Measurements from ENCODE around the gene PHC2. TPM values are rescaled to one million over a fixed set of nuclear protein-coding genes. Genes with fewer than 3 reads are reported as not detected.
A peak's percentile ranks its signal among the peaks of the same experiment; 100 is the strongest.

PHC2 gene
- total RNA-seq, 1 donor from 2014 or later = 99.5 TPM

DNA sequence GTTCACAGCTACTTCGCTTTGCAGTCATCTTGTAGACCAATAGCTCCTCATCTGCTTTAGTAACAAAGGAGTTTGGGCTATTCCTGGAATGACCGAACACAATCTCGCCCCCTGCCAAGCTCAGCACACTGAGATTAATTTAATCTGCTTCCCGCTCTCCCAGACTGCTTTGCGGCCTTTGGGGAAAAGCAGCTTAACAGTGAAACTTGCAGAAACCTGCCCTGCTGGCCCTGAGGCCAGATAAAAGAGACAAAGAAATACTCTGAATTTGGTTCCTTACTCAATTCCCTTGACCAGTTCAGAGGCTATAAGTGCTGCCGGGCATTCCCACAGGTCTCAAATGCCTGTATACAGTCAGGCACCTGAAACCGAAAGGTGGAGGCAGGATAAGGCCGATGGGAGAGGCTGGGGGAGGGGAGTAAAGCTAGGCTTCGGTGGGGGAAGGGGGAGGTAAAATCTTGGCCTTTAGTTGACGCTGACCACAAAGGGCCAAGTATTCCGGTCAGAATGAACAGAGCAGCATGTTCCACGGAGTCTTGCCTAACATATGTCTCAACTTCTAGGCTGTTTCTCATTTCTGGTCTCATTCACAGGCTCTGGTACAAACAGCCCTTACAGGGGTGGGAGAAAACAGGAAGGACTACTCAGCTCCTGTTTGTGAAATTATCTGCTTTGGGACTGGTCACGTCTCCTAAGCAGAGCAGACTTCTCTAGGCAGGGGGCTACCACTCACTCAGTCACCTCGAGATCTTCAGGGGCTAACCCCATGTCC lies 92.3 kb downstream of the PHC2 start:
- no peak for DNase-seq (ENCODE audit: low spot score in 2 of 2, unreplicated experiment in 2 of 2)
- peaks cover 3% of the 10 kb centered on the region for H3K36me3 Mint-ChIP-seq
- peaks cover 63% of the 10 kb centered on the region for H3K4me1 Mint-ChIP-seq
- no peaks in the 10 kb centered on the region for H3K9me3 Mint-ChIP-seq
- H3K4me3 Mint-ChIP-seq = peak overlapping the region; percentile 4
- peak overlapping the region; percentile 90 for H3K27ac Mint-ChIP-seq
- no peaks in the 10 kb centered on the region for H3K27me3 Mint-ChIP-seq (ENCODE audit: low read depth)
- TF ChIP-seq, protein P1, sequence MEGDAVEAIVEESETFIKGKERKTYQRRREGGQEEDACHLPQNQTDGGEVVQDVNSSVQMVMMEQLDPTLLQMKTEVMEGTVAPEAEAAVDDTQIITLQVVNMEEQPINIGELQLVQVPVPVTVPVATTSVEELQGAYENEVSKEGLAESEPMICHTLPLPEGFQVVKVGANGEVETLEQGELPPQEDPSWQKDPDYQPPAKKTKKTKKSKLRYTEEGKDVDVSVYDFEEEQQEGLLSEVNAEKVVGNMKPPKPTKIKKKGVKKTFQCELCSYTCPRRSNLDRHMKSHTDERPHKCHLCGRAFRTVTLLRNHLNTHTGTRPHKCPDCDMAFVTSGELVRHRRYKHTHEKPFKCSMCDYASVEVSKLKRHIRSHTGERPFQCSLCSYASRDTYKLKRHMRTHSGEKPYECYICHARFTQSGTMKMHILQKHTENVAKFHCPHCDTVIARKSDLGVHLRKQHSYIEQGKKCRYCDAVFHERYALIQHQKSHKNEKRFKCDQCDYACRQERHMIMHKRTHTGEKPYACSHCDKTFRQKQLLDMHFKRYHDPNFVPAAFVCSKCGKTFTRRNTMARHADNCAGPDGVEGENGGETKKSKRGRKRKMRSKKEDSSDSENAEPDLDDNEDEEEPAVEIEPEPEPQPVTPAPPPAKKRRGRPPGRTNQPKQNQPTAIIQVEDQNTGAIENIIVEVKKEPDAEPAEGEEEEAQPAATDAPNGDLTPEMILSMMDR (IDR thresholded peaks at IDR 0.05; ENCODE audit: unreplicated experiment) = no peak

DNA sequence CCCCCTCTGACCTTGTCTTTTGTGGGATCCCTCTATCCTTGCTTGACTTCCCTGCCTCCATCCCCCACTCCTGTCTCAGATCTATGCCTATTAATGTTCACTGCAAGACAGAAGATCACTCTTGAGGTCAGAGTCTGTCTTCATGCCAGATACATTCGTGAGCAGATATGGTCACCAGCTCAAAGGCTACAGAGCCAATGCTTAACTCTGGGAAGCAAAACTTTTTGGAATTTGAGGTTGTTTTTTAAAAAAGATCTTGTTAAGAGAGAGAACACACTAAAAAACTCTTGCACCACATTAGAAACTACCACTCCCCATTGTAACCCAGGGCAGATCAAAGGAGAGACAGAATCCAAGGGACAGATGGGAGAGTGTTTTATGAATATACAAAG lies 92.9 kb downstream of the PHC2 start:
- peak overlapping the region; percentile 90 for H3K27ac Mint-ChIP-seq
- peaks cover 60% of the 10 kb centered on the region for H3K4me1 Mint-ChIP-seq
- no peak for DNase-seq (ENCODE audit: low spot score in 2 of 2, unreplicated experiment in 2 of 2)
- no peaks in the 10 kb centered on the region for H3K27me3 Mint-ChIP-seq (ENCODE audit: low read depth)
- H3K9me3 Mint-ChIP-seq = no peaks in the 10 kb centered on the region
- H3K36me3 Mint-ChIP-seq = peaks cover 8% of the 10 kb centered on the region
- no peak overlapping the region for H3K4me3 Mint-ChIP-seq
- TF ChIP-seq, protein P1 (IDR thresholded peaks at IDR 0.05; ENCODE audit: unreplicated experiment) = no peak

DNA sequence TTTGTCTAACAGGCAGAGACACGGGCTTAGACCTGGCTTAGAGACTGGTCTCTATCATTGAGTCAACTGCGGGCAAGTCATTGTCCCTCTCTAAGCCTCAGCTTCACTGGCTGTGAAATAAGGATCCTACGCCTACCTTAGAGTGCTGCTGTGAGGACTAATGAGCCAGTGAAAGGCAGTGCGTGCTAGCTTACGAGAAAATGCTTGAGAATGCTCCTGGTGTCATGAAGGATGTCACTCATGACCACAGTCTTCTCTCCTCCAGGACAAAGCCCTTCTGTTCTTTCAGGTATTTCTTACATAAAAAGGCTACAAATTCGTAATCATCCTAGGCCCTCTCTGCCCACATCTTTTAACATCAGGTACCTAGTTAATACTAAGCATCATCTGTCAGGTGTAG lies 93.5 kb downstream of the PHC2 start:
- H3K4me3 Mint-ChIP-seq = no peak overlapping the region
- H3K27ac Mint-ChIP-seq = peak overlapping the region; percentile 90
- peaks cover 12% of the 10 kb centered on the region for H3K36me3 Mint-ChIP-seq
- H3K9me3 Mint-ChIP-seq = no peaks in the 10 kb centered on the region
- H3K4me1 Mint-ChIP-seq = peaks cover 54% of the 10 kb centered on the region
- no peaks in the 10 kb centered on the region for H3K27me3 Mint-ChIP-seq (ENCODE audit: low read depth)
- TF ChIP-seq, protein P1 (IDR thresholded peaks at IDR 0.05; ENCODE audit: unreplicated experiment) = no peak
- DNase-seq (ENCODE audit: low spot score in 2 of 2, unreplicated experiment in 2 of 2) = no peak

DNA sequence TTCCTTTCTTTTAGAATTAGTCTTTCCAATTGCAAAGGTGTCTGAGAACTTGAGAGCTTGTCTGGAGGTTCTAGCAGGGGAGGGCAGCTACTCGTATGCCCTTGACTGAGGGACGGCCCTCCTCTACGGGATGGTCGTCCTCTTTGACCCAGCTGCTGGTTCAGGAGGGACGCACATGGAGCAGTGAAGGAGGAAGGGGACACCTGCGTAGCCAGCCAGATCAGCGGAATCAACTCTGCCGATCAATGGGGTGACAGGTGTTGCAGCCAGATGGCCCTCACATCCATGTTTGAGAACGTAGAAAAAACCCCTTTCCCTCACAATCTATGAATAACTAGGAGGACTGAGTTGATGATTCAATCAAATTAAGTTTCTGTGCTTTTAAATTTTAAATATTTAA lies 94.3 kb downstream of the PHC2 start:
- H3K27me3 Mint-ChIP-seq (ENCODE audit: low read depth) = no peaks in the 10 kb centered on the region
- peaks cover 19% of the 10 kb centered on the region for H3K36me3 Mint-ChIP-seq
- H3K4me3 Mint-ChIP-seq = no peak overlapping the region
- TF ChIP-seq, protein P1 (IDR thresholded peaks at IDR 0.05; ENCODE audit: unreplicated experiment) = no peak
- peak overlapping the region; percentile 10 for H3K27ac Mint-ChIP-seq
- H3K9me3 Mint-ChIP-seq = no peaks in the 10 kb centered on the region
- DNase-seq (ENCODE audit: low spot score in 2 of 2, unreplicated experiment in 2 of 2) = no peak
- peaks cover 46% of the 10 kb centered on the region for H3K4me1 Mint-ChIP-seq

DNA sequence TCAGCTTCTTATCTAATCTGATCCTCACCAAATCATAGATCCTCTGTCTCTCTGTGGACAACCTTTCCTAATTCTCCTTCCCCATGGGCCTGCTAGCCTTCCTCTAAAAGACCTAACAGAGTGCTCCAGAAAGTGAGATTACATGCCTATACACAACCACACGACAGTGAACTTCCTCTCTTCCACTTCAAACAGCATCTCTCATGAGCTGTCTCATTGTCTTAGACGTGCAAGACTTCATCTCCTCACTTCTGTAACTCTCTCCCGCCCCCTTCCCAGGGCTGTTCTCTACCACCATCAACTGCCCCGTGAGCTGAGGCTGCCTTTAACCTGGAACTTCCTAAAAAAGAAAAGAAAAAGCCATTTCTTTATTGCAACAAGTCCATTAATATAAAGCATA lies 95.9 kb downstream of the PHC2 start:
- TF ChIP-seq, protein P1 (IDR thresholded peaks at IDR 0.05; ENCODE audit: unreplicated experiment) = no peak
- Mint-ChIP-seq H3K27me3 (ENCODE audit: low read depth) (no peaks in the 10 kb centered on the region), H3K27ac (peak overlapping the region; percentile 49), H3K4me1 (peaks cover 32% of the 10 kb centered on the region), H3K4me3 (no peak overlapping the region), H3K9me3 (no peaks in the 10 kb centered on the region), H3K36me3 (peaks cover 19% of the 10 kb centered on the region)
- no peak for DNase-seq (ENCODE audit: low spot score in 2 of 2, unreplicated experiment in 2 of 2)

Measured in mesothelial cell of epicardium (in vitro differentiated cells).